HEK293T (cell line): Measurements from ENCODE around the gene DNASE1.
"Not testable (repeated sequence)": the region's sequence is repeated elsewhere in the genome, so short reads cannot be mapped to it uniquely, and the experiment has no call there.

Source experiments
- CTCF ChIA-PET: fragments of 350-600 bp; formaldehyde crosslinking; extraction: SDS; loops from one replicate; lab custom pipeline; 2021; ENCODE audit warnings: antibody characterized with exemption, inconsistent platforms; lab: Yijun Ruan, JAX
- POLR2A ChIA-PET: fragments of 350-600 bp; formaldehyde crosslinking; extraction: SDS; loops from one replicate; lab custom pipeline; 2020; ENCODE audit warnings: antibody characterized with exemption, inconsistent platforms; lab: Yijun Ruan, JAX
- DNase-seq: peaks from one replicate; pipeline ENCODE4 v3.0.0; 2012; ENCODE audit warnings: mixed read lengths; ENCODE audit errors: extremely low spot score
- ARNT ChIP-seq: fragments of 450-650 bp; IDR thresholded peaks from 2 replicates; pipeline ENCODE4 v1.6.1; 2017; ENCODE audit warnings: mild to moderate bottlenecking
- BHLHE40 ChIP-seq: fragments of 450-650 bp; IDR thresholded peaks from 2 replicates; pipeline ENCODE4 v1.6.1; 2016; ENCODE audit warnings: mild to moderate bottlenecking, moderate library complexity, borderline replicate concordance
- CTBP1 ChIP-seq: fragments of 450-650 bp; IDR thresholded peaks from 2 replicates; pipeline ENCODE4 v1.6.1; 2016; ENCODE audit warnings: borderline replicate concordance
- ELF4 ChIP-seq: fragments of 450-650 bp; IDR thresholded peaks from 2 replicates; pipeline ENCODE4 v1.6.1; 2017; ENCODE audit warnings: antibody characterized with exemption
- FOXA1 ChIP-seq: fragments of 450-650 bp; IDR thresholded peaks from 2 replicates; pipeline ENCODE4 v1.6.1; 2016; ENCODE audit warnings: mild to moderate bottlenecking
- FOXK2 ChIP-seq: fragments of 450-650 bp; IDR thresholded peaks from 2 replicates; pipeline ENCODE4 v1.6.1; 2016; ENCODE audit warnings: mild to moderate bottlenecking
- FOXM1 ChIP-seq: fragments of 450-650 bp; IDR thresholded peaks from 2 replicates; pipeline ENCODE4 v1.6.1; 2017; ENCODE audit warnings: mild to moderate bottlenecking, borderline replicate concordance
- HDGF ChIP-seq: fragments of 450-650 bp; IDR thresholded peaks from 2 replicates; pipeline ENCODE4 v1.6.1; 2017; ENCODE audit warnings: antibody characterized with exemption, borderline replicate concordance
- L3MBTL2 ChIP-seq: fragments of 450-650 bp; conservative IDR thresholded peaks from 2 replicates; pipeline ENCODE4 v1.6.1; 2016; ENCODE audit warnings: mild to moderate bottlenecking
- LEF1 ChIP-seq: fragments of 450-650 bp; IDR thresholded peaks from 2 replicates; pipeline ENCODE4 v1.6.1; 2017; ENCODE audit warnings: mild to moderate bottlenecking, borderline replicate concordance
- NFRKB ChIP-seq: fragments of 450-650 bp; IDR thresholded peaks from 2 replicates; pipeline ENCODE4 v1.6.1; 2016; ENCODE audit warnings: mild to moderate bottlenecking, moderate library complexity
- SP1 ChIP-seq: fragments of 450-650 bp; IDR thresholded peaks from 2 replicates; pipeline ENCODE4 v1.6.1; 2017
- SUZ12 ChIP-seq: fragments of 450-650 bp; IDR thresholded peaks from 2 replicates; pipeline ENCODE4 v1.6.1; 2016; ENCODE audit warnings: mild to moderate bottlenecking
- TARDBP ChIP-seq: fragments of 450-650 bp; IDR thresholded peaks from 2 replicates; pipeline ENCODE4 v1.6.1; 2016
- ZNF384 ChIP-seq: fragments of 450-650 bp; IDR thresholded peaks from 2 replicates; pipeline ENCODE4 v1.6.1; 2016
- TF ChIP-seq, protein P1 (sequence below): fragments of 450-650 bp; IDR thresholded peaks from 2 replicates; pipeline ENCODE4 v1.6.1; 2016

The DNASE1 gene, protein sequence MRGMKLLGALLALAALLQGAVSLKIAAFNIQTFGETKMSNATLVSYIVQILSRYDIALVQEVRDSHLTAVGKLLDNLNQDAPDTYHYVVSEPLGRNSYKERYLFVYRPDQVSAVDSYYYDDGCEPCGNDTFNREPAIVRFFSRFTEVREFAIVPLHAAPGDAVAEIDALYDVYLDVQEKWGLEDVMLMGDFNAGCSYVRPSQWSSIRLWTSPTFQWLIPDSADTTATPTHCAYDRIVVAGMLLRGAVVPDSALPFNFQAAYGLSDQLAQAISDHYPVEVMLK

DNA sequence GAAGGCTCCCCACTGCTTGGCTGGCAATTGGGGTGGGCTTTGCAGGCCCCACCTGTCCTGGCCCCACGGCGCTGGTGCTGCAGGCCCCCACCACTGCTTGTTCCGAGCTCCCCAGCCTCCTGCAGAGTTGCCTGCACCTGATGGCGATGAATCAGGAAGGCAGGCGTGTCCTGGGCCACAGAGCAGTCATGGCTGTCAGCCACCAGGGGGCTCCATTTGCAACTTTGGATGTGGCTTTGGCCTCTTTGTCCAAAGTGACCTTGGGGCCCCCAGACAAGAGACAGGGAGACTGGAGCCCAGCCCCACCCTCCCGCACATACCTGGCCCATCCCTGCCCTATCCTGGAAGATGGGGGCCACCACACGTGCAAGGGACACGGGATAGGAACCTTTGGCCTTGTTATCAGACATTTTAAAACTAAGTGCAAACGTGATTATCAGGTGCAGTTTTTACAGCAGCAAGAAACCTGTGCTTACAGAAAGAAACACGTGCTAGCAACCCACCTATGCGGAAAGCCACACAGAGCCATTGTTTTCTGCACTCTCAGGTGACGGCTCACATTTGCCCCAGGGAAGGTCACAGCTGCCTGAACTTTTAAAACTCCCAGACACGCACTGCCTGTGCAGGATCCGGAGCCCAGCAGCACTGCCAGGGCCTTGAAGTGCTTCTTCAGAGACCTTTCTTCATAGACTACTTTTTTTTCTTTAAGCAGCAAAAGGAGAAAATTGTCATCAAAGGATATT is at the start of gene DNASE1:
Gene DNASE1, plus strand, starts transcription at position 443 of the 743 bp plus-strand sequence. CDS start 683 bp downstream, outside the sequence.
- ChIA-PET POLR2A (interaction anchor here (0.6 kb wide), 1 partner anchor 47 kb away, joined by 3 read pairs; no protein-coding TSS in a partner anchor), CTCF (interaction anchor here (1.2 to 1.3 kb wide), 2 partner anchors 14 to 17 kb away, joined by 3 to 4 read pairs; no protein-coding TSS in a partner anchor)
- no peak for TF ChIP-seq ARNT
- TF ChIP-seq, protein P1, sequence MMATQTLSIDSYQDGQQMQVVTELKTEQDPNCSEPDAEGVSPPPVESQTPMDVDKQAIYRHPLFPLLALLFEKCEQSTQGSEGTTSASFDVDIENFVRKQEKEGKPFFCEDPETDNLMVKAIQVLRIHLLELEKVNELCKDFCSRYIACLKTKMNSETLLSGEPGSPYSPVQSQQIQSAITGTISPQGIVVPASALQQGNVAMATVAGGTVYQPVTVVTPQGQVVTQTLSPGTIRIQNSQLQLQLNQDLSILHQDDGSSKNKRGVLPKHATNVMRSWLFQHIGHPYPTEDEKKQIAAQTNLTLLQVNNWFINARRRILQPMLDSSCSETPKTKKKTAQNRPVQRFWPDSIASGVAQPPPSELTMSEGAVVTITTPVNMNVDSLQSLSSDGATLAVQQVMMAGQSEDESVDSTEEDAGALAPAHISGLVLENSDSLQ, result peak; percentile 19; the same call in 1 of the 2 replicates
- peak; percentile 80 for DNase-seq

DNA sequence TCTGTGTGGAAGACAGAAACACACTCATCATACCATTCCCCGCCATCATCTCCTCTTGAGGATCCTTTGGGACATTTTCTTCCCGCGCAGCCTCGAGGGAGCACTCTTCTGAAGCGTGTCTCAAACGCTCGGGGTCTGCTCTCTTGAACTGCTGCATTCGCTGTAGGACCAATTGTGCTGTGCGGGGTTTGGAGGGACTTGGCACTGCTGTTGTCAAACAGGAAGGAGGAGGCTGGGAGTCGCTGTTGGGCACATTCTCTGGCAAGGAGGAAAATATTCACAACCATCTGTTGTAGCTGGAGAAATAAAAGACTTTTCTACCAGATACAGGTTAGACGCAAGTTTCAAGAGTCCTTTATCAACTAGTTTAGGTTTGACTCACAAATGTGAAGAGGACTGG is 48.0 kb upstream of the DNASE1 start:
- ChIA-PET CTCF (no interaction called here), POLR2A (no interaction called here)
- no peak for TF ChIP-seq CTBP1
- no peak for DNase-seq

DNA sequence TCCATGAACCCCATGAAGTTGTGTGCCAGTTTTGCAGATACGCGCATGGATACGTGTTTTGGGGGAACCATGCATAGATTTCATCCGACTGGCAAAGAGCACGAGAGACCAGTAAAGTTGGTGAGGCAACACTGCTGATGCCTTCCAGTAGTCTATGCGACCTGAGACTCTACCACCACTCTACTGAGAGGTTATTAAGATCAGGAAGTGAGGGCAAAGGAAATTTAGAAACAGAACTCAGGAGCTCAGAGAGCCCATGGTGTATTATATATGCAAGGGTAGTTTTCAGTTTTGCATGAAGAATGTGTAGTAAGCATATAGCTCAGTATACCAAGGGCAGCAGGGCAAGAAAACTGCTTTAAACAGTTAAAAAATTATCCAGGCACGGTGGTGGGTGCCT is 47.3 kb upstream of the DNASE1 start:
- TF ChIP-seq FOXA1, result no peak
- no peak for TF ChIP-seq SP1
- TF ChIP-seq, protein P1, result no peak
- no peak for TF ChIP-seq HDGF
- no peak for TF ChIP-seq ARNT
- TF ChIP-seq SUZ12, result no peak
- no peak for TF ChIP-seq LEF1
- TF ChIP-seq BHLHE40, result no peak
- no peak for TF ChIP-seq FOXM1
- TF ChIP-seq ZNF384, result no peak
- no peak for TF ChIP-seq ELF4
- no peak for TF ChIP-seq NFRKB
- no peak for TF ChIP-seq CTBP1
- TF ChIP-seq TARDBP, result no peak
- no peak for DNase-seq
- POLR2A ChIA-PET, result no interaction called here
- CTCF ChIA-PET, result no interaction called here

DNA sequence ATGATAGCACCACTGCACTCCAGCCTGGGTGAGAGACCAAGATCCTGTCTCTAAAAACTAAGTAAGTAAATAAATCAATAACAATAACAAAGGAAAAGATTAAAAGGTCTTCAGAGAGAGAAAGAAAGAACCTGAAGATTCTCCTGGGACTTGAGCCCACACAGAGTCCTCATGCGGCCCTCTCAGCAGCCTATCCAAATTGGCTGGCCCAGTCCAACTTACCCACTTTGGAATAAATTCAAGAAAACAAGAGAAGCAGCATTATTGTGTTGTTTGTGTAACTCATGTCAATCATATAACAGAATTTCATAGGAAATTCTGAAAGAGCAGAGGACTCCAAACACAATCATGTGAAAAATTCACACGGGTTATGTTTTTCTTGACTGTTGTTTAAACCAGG is 46.9 kb upstream of the DNASE1 start:
- CTCF ChIA-PET, result no interaction called here
- no peak for DNase-seq
- POLR2A ChIA-PET, result interaction anchor here (0.6 kb wide), 1 partner anchor 46 kb away, joined by 3 read pairs; no protein-coding TSS in a partner anchor
- TF ChIP-seq TARDBP (no peak), L3MBTL2 (no peak), HDGF (no peak), NFRKB (no peak), FOXA1 (no peak), ARNT (no peak), LEF1 (no peak), BHLHE40 (no peak), FOXM1 (no peak), FOXK2 (no peak), SP1 (no peak)
- TF ChIP-seq, protein P1, result no peak

DNA sequence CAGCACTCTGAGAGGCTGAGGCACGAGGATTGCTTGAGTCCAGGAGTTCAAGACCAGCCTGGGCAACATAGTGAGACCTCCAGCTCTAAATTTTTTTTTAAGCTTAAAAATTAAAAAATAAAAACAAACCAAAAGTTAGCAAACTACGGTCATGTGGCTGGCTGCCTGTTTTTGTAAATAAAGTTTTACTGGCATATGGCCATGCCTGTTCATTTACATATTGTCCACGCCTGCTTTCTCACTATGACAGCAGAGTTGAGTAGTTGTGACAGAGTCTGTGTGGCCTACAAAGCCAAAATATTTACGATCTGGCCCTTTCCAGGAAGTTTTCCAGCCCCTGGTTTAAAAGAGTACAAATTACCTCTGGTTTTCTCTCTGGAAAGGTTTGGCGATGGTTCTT is 46.4 kb upstream of the DNASE1 start:
- CTCF ChIA-PET, result no interaction called here
- POLR2A ChIA-PET, result interaction anchor here (0.6 kb wide), 1 partner anchor 46 kb away, joined by 3 read pairs; no protein-coding TSS in a partner anchor
- TF ChIP-seq NFRKB, result no peak
- no peak for TF ChIP-seq BHLHE40
- no peak for TF ChIP-seq ARNT
- TF ChIP-seq FOXK2, result no peak
- TF ChIP-seq FOXA1, result no peak
- TF ChIP-seq ELF4, result no peak
- TF ChIP-seq TARDBP, result no peak
- TF ChIP-seq HDGF, result no peak
- TF ChIP-seq CTBP1, result no peak
- TF ChIP-seq LEF1, result no peak
- TF ChIP-seq SP1, result no peak
- TF ChIP-seq, protein P1, result no peak
- no peak for TF ChIP-seq FOXM1
- no peak for TF ChIP-seq ZNF384
- no peak for TF ChIP-seq L3MBTL2
- TF ChIP-seq SUZ12, result no peak
- DNase-seq, result no peak

DNA sequence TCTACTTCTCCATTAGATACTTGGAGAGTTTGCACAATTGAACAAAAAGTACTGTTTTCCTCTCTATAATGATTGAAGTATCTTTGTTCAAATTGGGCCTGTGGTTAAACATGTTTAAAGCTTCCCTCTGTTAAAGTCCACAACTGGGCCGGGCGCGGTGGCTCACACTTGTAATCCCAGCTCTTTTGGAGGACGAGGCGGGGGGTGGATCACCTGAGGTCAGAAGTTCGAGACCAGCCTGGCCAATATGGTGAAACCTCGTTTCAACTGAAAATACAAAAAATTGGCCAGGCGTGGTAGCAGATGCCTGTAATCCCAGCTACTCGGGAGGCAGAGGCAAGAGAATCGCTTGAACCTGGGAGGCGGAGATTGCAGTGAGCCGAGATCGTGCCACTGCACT is 45.5 kb upstream of the DNASE1 start:
- DNase-seq, POLR2A ChIA-PET, CTCF ChIA-PET: not testable (repeated sequence)
